Esophagus squamous epithelium (tissue), 5 donors: ENCODE data around the gene MGAT4B. TPM values are rescaled to one million over a fixed set of nuclear protein-coding genes. Genes with fewer than 3 reads are reported as not detected.

Source experiments
- DNase-seq: peaks from one replicate; lab custom pipeline; 2025; lab: John Stamatoyannopoulos, UW
- H3K27ac ChIP-seq, 4 donors: fragments of 200-600 bp; sonication (generic); one replicate each; pipeline ENCODE4 v1.5.1; 2016 to 2019; ENCODE audit warnings: mild to moderate bottlenecking in 1 of 4
- H3K27me3 ChIP-seq, 4 donors: fragments of 200-600 bp; sonication (generic); 1 replicate in 3 of 4; 2 replicates in 1 of 4; pipeline versions ENCODE4 v1.5.1 to v1.6.0; 2017 to 2021; ENCODE audit warnings: antibody characterized with exemption in 1 of 4
- H3K36me3 ChIP-seq, 3 donors: fragments of 200-600 bp; sonication (generic); one replicate each; pipeline ENCODE4 v1.5.1; 2016 to 2019
- H3K4me1 ChIP-seq, 3 donors: fragments of 200-600 bp; sonication (generic); one replicate each; pipeline ENCODE4 v1.5.1; 2017 to 2019
- H3K4me3 ChIP-seq, 4 donors: fragments of 200-600 bp; sonication (generic); 1 replicate in 3 of 4; 2 replicates in 1 of 4; pipeline ENCODE4 v1.5.1; 2016 to 2019; ENCODE audit warnings: mild to moderate bottlenecking in 2 of 4, moderate library complexity in 1 of 4
- H3K9me3 ChIP-seq, 3 donors: fragments of 200-600 bp; sonication (generic); one replicate each; pipeline ENCODE4 v1.5.1; 2016 to 2019
- CTCF ChIP-seq, 6 experiments: fragments of 450-650 bp in 4 of 6; fragments of 200-600 bp in 2 of 6; sonication (generic) in 2 of 6; IDR thresholded peaks; one replicate each; pipeline ENCODE4 v1.5.1; 2016 to 2019; ENCODE audit warnings: antibody characterized with exemption in 6 of 6, mild to moderate bottlenecking in 4 of 6, moderate library complexity in 4 of 6
- POLR2A ChIP-seq, 4 donors: fragments of 450-650 bp; IDR thresholded peaks; one replicate each; pipeline ENCODE4 v1.6.1; 2017; ENCODE audit warnings: antibody characterized with exemption in 4 of 4, mild to moderate bottlenecking in 4 of 4, moderate library complexity in 3 of 4
- WGBS, 2 donors: methylation state at CpG; one replicate each; pipeline ENCODE4 v1.1.5; 2018; 5-methylcytosine and 5-hydroxymethylcytosine counted together
- intact Hi-C: fragments of 100-400 bp; cut with DNase I; formaldehyde crosslinking; loops from one replicate; pipeline ENCODE4 v1.15.0; 2022
- total RNA-seq, 4 donors: library from RNA; depleted of rRNA; stranded (reverse); fragments of >200 nt; gene quantifications; one replicate each; pipeline ENCODE4 v1.1.0, GENCODE V29; 2016
- donor health status: DM: yes; HTN: yes; CAD: no.

MGAT4B gene
- total RNA-seq, 4 donors from 2014 or later = 68.5 to 119 (median 87.7) TPM

GRCh38 chr5:179815491-179816249, 9.0 kb upstream of the MGAT4B start:
- no peak for DNase-seq
- no peak overlapping the region for H3K4me3 ChIP-seq
- TF ChIP-seq CTCF (IDR thresholded peaks at IDR 0.05) (no peak), POLR2A (IDR thresholded peaks at IDR 0.05) (no peak)
- H3K36me3 ChIP-seq = peaks cover 0 to 8% (median 0%) of the 10 kb centered on the region in 3 donors
- H3K27me3 ChIP-seq = no peaks in the 10 kb centered on the region
- 91 to 97% methylated on average over 14 to 20 of the region's 21 CpGs for WGBS, 2 donors
- peaks cover 36 to 62% (median 38%) of the 10 kb centered on the region in 3 donors for H3K4me1 ChIP-seq
- H3K9me3 ChIP-seq = no peaks in the 10 kb centered on the region
- intact Hi-C loops = no loop called here
- no peak overlapping the region for H3K27ac ChIP-seq

- no peak overlapping the region for H3K27ac ChIP-seq
- no peak for DNase-seq
- peaks cover 0 to 8% (median 0%) of the 10 kb centered on the region in 3 donors for H3K36me3 ChIP-seq
- 63 to 77% methylated on average over 3 of the region's 3 CpGs for WGBS, 2 donors
- TF ChIP-seq POLR2A (IDR thresholded peaks at IDR 0.05) (no peak), CTCF (IDR thresholded peaks at IDR 0.05) (no peak)
- intact Hi-C loops = no loop called here
- H3K9me3 ChIP-seq = no peaks in the 10 kb centered on the region
- no peak overlapping the region for H3K4me3 ChIP-seq
- H3K27me3 ChIP-seq = no peaks in the 10 kb centered on the region
- H3K4me1 ChIP-seq = peaks cover 21 to 46% (median 24%) of the 10 kb centered on the region in 3 donors
Measured at GRCh38 chr5:179814090-179814489, 7.4 kb upstream of the MGAT4B start.

GRCh38 chr5:179812997-179813607, 6.4 kb upstream of the MGAT4B start:
- Histone ChIP-seq H3K27ac (no peak overlapping the region), H3K27me3 (no peaks in the 10 kb centered on the region), H3K4me1 (peaks cover 12 to 40% (median 17%) of the 10 kb centered on the region in 3 donors), H3K9me3 (no peaks in the 10 kb centered on the region), H3K4me3 (no peak overlapping the region), H3K36me3 (peaks cover 0 to 8% (median 0%) of the 10 kb centered on the region in 3 donors)
- no peak for DNase-seq
- 88 to 91% methylated on average over 3 to 5 of the region's 5 CpGs for WGBS, 2 donors
- intact Hi-C loops = no loop called here
- no peak for TF ChIP-seq POLR2A (IDR thresholded peaks at IDR 0.05)
- TF ChIP-seq CTCF (IDR thresholded peaks at IDR 0.05) = no peak

GRCh38 chr5:179812135-179812825, 5.6 kb upstream of the MGAT4B start:
- Histone ChIP-seq H3K9me3 (no peaks in the 10 kb centered on the region), H3K4me3 (no peak overlapping the region), H3K4me1 (peaks cover 9 to 40% (median 16%) of the 10 kb centered on the region in 3 donors), H3K27ac (peak overlapping the region in 1 of 4 donors; percentile 30), H3K27me3 (no peaks in the 10 kb centered on the region), H3K36me3 (peaks cover 0 to 8% (median 0%) of the 10 kb centered on the region in 3 donors)
- intact Hi-C loops = no loop called here
- no peak for DNase-seq
- no peak for TF ChIP-seq CTCF (IDR thresholded peaks at IDR 0.05)
- no peak for TF ChIP-seq POLR2A (IDR thresholded peaks at IDR 0.05)
- 70% methylated on average over 17 to 20 of the region's 27 CpGs for WGBS, 2 donors
